RPMI7951 (cell line): ENCODE data around the gene MIPEP. TPM values are rescaled to one million over a fixed set of nuclear protein-coding genes. Genes with fewer than 3 reads are reported as not detected.
"Not testable (repeated sequence)": the region's sequence is repeated elsewhere in the genome, so short reads cannot be mapped to it uniquely, and the experiment has no call there.

ENCODE experiments used
- DNase-seq: peaks from one replicate; pipeline ENCODE4 v3.0.0-alpha.2; 2012; ENCODE audit warnings: low read depth
- total RNA-seq: library from RNA; depleted of rRNA; stranded (reverse); fragments of >200 nt; shearing (Covaris generic); gene quantifications from 2 replicates; pipeline ENCODE4 v1.2.3, GENCODE V29; 2014; rRNA removed

Gene MIPEP
- 14.1 and 14.8 TPM in 2 replicates for total RNA-seq

DNA sequence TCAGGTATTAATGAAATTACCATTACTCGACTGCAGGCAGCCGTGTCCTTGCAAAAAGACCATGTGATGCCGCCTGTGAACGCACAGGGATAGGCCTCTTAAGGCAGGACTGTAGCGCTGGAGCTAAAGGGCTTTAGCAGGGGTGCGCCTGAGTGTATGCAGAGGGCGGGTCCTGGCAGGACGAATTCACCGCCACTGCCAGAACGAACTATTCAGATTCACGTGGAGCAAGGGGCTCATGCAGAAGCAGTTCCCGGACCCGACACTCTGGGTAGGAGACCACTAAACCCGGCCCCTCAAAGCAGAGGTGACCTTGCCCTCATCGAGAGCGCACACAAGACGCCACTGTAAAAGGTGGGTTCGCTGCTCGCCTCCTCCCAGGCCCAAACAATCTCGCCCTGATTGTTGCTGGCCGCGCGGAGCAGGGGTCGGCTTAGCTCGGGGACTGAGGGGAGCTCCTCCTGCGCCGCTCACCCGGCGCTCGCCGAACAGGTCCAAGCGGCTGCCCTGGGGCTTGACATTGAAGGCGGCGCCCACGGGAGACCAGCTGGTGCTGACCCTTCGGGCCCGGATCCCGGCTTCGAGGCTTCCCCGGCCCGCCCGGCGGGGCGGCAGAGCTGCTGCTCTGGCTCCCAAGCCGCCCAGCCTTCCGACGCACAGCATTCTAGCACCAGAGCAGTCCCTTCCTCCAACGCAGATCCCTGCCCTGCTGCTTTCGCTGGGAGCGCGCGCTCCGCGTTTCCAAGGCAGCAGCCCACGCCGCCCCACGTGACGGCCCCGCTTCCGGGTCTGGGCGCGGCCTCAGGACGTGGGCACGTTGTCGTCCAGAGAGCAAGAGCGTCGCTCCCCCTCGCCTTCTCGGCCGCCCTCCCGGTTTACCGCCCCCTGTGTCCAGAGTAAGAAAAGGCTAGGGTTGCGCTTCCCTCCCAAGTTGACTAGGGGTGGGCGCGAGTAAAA, at the start of gene MIPEP:
TSS of gene MIPEP (minus strand) at position 743 of the 957 bp plus-strand sequence. CDS start at position 663, 80 bp downstream.
- peak; percentile 93 for DNase-seq

DNA sequence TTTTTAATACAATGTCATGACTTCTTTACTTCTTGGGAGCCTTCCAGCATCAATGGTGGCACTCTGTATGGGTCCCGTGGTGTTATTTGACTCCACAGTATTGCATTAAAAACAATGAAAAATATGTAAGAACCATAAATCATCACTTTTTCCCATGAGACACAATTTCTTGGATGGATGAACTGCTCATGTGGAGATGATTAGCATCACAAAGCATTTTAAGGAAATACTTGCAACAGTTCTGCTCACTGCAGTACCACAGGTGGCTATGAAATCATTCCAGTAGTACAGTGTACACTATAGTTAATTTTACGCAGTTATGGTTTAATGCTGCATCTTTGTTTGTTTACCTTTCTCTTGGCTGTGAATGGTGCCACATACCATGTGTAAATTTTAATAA, 45.3 kb upstream of the MIPEP start:
- no peak for DNase-seq

DNA sequence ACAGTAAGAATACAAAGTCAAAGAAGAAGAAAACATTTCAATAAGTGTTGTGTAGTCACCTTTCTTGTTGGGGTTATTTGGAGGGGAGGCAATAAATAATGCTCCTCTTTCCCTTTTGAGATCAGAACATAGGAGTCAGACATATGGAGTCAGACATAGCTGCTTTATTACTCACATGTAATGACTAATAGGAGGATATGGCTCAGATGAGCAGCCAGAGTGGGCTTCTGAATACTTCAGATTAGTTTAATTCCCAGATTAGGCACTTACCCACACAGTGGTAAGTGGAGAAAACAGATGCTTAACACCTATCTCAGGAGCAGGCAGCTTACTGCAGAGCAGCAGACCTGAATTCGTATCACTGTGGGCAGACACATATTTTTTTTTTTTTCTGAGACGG, 39.8 kb upstream of the MIPEP start:
- peak; percentile 64 for DNase-seq

DNA sequence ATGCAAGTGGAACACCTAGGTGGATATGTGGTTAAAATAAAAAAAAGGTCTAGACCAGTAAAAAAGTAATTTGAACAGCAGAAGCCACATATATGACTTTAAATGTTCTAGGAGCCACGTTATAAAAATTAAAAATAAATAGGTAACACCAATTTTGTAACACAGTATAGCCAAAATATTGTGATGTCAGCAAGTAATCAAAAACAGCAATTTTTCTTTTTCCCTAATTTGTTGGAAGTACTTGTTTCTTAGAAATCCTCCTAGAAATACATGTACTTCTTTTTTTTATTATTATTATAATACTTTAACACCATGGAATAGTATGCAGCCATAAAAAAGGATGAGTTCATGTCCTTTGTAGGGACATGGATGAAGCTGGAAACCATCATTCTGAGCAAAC, 33.8 kb upstream of the MIPEP start:
- no peak for DNase-seq

DNA sequence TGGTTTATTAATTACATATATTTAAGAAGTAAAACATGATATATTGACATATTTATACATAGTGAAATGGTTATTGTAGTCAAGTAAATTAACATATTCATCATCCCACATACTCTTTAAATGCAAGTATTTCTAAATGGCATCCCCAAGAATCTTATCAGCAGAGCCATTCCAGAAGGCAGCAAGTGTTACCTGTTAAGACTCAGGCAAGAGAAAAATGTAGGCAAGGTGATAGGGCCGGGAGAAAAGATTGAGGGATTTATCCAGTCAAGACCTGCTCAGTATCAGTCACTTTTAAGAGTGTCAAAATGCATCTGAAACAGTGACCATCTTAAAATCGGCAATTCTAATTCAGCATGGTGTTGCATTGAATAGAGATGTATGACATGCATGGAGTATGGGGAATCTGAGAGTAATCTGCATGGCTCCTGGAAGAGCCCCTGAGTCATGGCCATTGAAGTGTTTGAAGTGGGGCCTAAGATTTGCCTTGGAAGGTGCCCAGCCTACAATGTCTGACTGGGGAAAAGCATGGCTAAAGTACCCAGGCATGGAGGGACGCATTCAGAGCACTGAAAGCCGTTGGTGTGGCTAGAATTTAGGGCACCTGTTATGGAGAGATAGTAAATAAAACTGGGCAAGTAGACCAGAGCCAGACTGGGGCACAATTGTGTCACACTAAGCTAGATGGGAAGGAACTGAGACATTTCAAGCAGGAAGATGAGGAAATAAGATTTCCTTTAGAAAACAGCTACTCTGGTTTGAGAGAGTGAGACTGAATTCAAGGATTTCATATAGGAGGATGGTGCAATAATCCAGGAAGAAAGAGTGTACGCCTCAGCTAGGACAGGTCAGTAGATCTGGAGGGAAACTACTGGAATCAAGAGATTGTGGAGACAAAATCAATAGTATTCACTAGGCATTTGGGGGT, 33.1 kb upstream of the MIPEP start:
- no peak for DNase-seq

DNA sequence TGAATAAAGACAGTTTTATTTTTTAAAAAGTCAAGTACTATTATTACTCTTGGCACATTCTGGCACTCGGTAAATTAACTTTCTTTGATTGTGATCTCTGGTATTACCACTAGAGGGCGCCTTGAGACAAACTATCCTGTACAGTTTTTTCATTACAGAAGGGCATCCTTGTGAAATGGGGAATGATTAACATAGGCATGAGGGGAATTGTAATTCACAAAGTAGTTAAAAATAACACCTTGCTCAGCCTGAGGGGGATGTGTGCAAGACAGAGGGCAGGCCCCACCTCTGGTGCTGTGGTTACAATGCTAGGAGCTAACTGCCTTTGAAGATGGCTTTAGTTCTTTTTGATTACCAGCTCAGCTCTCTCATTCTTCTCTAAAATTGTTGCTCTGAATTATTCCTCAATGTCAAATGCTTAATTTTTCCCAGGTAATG, 32.3 kb upstream of the MIPEP start:
- peak; percentile 37 for DNase-seq

DNA sequence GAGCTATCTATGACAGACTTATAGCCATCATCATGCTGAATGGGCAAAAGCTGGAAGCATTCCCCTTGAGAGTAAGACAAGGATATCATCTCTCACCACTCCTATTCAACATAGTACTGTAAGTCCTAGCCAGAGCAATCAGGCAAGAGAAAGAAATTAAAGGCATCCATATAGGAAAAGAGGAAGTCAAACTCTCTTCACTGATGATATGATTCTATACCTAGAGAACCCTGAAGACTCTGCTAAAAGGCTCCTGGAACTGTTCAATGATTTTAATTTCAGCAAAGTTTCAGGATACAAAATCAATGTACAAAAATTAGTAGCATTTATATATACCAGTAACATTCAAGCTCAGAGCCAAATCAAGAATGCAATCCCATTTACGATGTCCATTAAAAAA, 29.8 kb upstream of the MIPEP start:
- no peak for DNase-seq

DNA sequence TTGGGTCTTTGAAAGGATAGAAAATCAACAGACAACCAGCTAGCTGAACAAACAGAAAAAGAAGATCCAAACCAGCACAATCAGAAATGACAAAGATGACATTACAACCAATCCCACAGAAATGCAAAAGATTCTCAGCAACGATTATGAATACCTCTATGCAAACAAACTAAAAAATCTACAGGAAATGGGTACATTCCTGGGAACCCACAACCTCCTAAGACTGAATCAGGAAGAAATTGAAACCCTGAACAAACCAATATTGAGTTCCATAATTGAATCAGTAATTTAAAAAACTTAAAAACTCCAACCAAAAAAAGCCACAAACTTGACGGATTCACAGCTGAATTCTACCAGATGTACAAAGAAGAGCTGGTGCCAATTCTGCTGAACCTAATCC, 29.0 kb upstream of the MIPEP start:
- no peak for DNase-seq

DNA sequence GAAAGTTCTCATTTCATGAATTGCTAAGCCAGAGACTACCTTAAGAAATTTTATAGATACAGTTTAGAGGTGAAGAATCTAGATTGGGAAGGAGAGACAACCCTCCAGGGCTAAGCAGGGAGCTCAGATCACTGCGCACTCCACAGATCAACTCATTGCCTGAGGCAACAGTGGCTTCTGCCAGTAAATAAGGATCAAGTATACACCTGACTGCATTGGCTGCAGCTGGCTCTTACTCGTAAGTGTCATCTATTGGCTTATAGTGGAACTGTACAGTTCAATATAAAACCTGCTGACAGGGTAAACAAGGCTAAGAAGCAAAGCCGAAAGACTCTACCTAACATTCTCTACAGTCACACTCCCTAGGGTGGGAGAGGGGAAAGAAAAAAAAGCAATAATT, 26.1 kb upstream of the MIPEP start:
- no peak for DNase-seq

DNA sequence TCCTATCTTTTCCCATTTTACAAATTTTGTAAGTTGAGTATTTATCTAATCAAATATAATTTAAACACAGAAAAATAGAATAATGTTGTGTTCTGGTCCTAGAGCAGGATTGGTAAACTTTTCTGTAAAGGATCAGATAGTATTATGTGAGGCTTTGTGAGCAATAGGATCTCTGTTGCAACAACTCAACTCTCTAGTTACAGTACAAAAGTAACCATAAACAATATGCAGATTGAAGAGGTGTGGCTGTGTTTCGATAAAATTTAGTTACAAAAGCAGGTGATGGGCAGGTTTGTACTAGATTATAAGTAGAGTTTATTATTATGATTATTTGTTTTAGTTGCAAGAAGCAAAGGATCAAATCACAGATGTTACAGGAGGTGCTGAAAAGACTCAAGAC, 23.3 kb upstream of the MIPEP start:
- no peak for DNase-seq

DNA sequence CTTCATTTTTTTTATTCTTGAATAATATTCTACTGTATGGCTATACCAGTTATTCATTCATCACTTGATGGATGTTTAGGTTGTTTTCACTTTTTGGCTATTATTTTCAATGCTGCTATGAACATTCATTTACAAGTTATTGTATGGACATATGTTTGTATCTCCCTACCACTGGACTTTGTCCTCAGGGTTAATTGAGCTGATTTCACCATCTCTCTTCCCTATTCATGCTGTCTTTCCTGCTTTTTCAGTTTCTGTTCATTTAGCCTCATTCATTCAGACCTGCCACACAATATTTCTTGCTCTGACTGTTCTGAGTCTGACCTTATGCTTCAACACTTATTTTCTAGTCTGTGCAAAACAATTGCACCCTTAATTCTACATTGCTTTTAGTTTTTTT, 20.4 kb upstream of the MIPEP start:
- DNase-seq = no peak

DNA sequence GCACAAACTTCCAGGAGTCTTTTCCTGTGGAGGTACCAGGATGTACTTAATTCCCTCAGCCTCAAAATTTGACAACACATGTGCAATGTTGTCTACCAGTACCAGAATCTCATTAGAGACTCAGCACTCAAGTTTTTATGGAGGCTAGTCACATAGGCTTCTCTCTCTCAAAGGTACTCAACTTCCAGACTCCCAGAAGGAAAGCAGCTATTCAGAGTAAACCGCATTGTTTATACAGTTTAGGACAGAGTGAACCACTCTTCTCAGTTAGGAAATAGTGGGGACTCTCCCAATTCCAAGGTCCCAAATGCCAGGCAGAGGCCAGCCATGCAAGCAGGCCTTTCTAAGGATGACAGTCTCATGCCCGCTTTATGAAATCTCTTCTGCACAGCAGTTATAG, 16.6 kb upstream of the MIPEP start:
- DNase-seq = no peak

DNA sequence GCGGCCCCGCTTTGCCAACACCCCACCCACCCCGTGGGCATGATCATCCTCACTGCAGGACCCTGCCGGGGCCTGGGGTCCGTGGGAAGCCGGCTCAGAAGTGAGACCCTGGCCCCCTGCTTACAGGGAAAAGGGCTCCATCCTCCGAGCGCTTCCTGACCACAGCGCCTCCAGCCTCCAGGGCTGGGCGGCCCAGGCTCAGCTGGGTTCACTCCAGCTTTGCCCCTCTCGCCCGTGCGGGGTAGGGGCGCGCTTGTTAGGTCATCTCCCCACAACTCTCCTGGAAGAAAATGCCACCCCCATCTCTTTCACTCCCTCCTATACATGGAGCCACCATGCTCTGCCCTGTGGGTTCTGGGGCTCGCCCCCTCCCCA, 14.7 kb upstream of the MIPEP start:
- DNase-seq = no peak

DNA sequence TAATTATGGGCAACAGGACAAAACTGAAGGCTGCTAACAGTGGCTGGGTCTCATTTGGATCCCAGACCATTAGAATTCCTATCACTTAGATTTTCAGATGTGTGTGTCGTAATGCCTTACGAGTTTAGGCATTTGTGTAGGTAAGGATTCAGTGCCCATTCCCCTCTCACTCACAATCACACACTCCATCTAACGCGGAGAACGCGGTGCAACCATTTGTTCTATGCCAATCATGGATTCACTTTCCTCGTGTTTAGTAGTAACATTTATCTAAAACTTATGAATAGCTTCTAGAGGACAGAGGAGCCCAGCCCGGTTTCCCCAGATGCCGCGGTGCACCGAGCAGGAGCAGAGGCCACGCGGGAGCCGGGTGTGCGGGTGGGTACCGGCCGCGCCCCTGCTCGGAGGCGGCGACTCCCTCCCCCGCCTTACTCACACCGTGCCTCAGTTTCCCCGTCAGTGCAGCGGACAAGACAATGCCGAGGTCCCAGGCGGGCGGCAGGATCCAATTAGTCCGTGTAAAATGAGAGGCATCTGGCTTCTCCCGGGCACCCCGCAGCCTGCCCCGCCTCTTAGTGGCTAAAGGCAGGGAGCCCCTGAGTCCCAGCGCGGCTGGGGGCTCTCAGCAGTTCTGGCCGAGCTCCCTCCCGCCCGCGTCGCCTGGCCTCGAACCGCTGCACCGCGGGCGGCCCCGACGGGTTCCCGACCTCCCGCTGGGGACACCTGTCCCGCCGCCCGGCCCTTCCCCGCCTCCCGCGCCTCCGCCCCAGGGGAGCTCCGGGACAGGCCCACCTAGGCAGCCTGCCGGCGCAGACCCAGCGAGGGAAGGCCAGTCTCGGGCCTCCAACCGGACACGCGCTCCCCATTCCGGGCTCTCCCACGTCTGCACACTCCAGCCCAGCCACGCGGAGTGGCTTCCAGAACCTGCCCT, 14.0 kb upstream of the MIPEP start:
- DNase-seq = no peak

DNA sequence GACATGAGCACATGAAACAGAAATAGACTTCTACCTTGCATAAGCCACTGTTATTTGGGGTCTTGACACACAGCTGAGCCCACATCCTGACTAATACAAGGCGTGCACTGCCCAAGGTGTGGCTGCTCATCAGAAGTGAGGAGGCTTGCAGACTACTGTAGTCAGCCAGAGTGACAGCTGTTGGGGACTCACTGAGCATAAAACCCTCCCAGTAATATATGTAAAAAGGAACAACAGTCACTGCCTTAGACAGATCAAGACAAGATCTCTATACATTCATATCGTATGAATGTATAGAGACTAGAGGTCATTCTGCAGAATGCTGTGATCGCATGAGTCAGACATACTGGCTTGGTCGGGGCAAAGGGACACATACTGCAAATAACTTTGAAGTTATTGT, 12.2 kb upstream of the MIPEP start:
- no peak for DNase-seq

DNA sequence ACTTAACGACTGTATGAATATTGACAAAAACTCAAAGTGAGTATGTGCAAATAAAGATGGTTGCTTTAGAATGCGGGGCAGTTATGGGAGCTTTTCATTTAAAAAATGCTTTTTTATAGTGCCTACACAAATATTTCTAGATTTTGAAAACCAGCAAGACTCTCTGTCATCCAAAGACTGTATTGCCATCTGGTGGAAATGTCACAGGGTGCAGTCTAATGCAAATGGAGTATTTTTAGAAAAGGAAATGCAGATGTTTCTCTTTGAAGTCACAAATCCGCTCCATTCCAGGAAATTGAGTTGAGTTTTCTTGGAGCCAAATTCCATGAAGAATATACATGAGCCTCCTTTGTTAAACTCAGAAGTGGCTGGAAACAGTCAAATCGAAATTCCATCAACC, 10.4 kb upstream of the MIPEP start:
- peak; percentile 38 for DNase-seq

DNA sequence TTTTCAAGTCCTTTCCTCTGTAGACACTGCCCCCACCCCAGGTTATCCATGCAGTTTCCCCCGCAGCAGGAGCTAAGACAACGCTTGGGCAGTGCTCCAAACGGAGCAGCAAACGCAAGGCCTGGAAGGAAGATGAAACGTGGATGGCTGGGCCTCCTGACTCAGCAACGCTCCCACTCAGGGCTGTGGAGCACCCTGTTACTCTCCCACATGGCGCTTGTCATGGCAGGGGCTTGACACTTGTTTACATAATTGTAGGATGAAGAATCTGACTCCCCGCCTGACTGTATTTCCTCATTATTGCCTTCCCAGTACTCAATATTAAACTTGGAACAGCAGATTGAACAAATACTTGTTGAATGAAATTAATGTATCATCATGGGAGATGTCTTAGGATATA, 8.9 kb upstream of the MIPEP start:
- no peak for DNase-seq

DNA sequence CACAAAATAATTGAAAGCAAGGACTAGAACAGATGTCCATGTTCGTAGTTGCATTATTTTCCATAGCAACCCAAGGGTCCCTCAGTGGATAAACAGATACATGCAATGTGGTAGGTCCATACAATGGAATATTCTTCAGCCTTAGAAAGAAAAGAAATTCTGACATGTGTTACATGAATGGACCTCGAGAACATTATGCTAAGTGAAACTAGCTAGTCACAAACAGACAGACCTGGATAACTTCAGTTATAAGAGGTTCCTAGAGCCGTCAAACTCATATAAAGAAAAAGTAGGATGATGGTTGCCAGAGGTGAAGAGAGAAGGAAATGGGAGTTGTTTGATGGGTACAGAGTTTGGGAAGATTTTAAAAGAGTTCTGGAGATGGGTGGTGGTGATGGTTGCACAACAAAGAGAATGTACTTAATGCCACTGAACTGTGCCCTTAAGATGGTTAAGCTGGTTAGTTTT, 8.3 kb upstream of the MIPEP start, which contains the start of gene C1QTNF9B:
TSS of gene C1QTNF9B (minus strand) at position 51 of the 468 bp plus-strand sequence.
- not testable (repeated sequence) for DNase-seq

DNA sequence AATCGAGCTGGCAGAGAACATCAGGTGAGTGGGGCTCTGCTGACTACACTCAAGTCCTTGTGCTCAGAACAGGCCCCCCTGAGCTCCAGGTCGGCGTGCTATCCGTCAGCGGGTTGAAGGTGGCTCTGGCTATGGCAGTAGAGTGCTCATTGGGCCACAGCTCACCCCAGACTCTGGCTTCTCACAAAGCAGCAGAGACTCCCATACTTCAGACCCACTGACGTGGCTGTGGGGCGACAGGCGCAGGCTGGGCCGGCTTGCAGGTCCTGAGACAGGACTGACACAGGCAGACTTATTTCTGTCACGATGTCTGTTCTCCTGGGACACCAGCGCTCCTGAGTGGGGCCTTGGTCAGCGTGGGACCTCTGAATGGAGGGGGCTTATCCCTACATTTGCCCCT, 5.5 kb upstream of the MIPEP start:
- DNase-seq = not testable (repeated sequence)

DNA sequence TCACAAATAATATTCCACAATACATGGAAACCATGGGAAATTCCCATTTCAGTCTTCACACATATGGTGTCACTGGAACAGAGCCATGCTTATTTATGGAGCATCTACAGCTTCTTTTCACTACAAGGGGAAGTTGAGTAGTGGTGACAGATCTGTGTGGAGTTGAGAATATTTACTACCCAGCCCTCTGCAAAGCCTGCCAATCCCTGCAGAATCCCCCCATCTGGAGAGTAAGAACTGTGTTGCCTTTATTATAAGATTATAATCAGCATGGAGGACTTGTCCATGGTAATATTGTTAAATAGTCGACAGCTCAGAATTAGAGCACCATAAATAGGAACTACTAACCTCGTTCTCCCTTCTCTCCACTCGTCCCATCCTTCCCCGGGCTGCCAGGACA, 4.6 kb upstream of the MIPEP start:
- not testable (repeated sequence) for DNase-seq
